Activated CD4-positive, alpha-beta memory T cell treated with anti-CD3 and anti-CD28 coated beads for 36 hours (primary cell): ENCODE data around the gene ATP6V1B1. TPM values are rescaled to one million over a fixed set of nuclear protein-coding genes. Genes with fewer than 3 reads are reported as not detected.

Experiments used
- CTCF ChIA-PET: fragments of 350-600 bp; sonication (Branson Sonifier 250); formaldehyde crosslinking; loops from one replicate; lab custom pipeline; 2021; ENCODE audit warnings: antibody characterized with exemption, inconsistent platforms; lab: Charles Lee
- POLR2A ChIA-PET: fragments of 350-600 bp; sonication (Branson Sonifier 250); formaldehyde crosslinking; loops from one replicate; lab custom pipeline; 2021; ENCODE audit warnings: antibody characterized with exemption; lab: Charles Lee
- DNase-seq: peaks from one replicate; pipeline ENCODE4 v3.0.0-alpha.2; 2020
- H3K27ac Mint-ChIP-seq: one replicate; pipeline ENCODE4 v1.8.0; 2021; ENCODE audit warnings: mixed read lengths
- H3K27me3 Mint-ChIP-seq: one replicate; pipeline ENCODE4 v1.8.0; 2021; ENCODE audit warnings: mixed read lengths
- H3K36me3 Mint-ChIP-seq: one replicate; pipeline ENCODE4 v1.8.0; 2021; ENCODE audit warnings: mixed read lengths
- H3K4me1 Mint-ChIP-seq: one replicate; pipeline ENCODE4 v1.8.0; 2021; ENCODE audit warnings: low read depth, mixed read lengths
- H3K4me3 Mint-ChIP-seq: one replicate; pipeline ENCODE4 v1.8.0; 2021; ENCODE audit warnings: mild to moderate bottlenecking, mixed read lengths
- H3K9me3 Mint-ChIP-seq: one replicate; pipeline ENCODE4 v1.8.0; 2021; ENCODE audit warnings: mixed read lengths
- intact Hi-C: fragments of 100-400 bp; cut with micrococcal nuclease; formaldehyde crosslinking; loops from one replicate; pipeline ENCODE4 v1.15.1; 2023
- total RNA-seq, 2 experiments: library from RNA; stranded (reverse); gene quantifications; one replicate each; pipeline ENCODE4 v1.2.3, GENCODE V29; 2021

The ATP6V1B1 gene
- total RNA-seq, 2 experiments from 2014 or later: not detected

DNA sequence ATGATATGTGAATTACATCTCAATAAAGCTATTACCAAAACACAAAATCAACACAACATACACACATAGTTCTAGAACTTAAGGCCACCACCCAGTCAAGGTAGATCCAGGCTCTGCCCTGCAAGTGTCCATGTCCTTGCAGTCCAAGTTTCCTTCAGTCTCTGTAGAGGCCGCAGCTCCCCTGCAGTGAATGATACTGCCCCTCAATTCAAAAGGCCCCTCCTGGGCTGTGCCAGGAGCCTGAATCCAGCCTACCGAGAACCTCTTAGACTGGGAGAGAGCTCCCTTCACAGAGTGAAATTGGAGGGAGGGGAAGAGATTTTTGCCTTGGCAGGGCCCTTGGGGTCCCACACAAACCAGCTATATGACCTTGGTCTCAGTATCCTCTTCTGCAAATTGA lies 42.5 kb upstream of the ATP6V1B1 start:
- Mint-ChIP-seq H3K27ac (no peak overlapping the region), H3K27me3 (peaks cover 80% of the 10 kb centered on the region), H3K4me1 (peaks cover 16% of the 10 kb centered on the region), H3K9me3 (no peaks in the 10 kb centered on the region), H3K4me3 (no peak overlapping the region), H3K36me3 (peaks cover 3% of the 10 kb centered on the region)
- ChIA-PET CTCF (interaction anchor here (1.7 to 5.5 kb wide), 2 partner anchors 22 to 55 kb away, joined by 4 to 24 read pairs; no protein-coding TSS in a partner anchor), POLR2A (no interaction called here)
- DNase-seq: no peak
- intact Hi-C loops: no loop called here

DNA sequence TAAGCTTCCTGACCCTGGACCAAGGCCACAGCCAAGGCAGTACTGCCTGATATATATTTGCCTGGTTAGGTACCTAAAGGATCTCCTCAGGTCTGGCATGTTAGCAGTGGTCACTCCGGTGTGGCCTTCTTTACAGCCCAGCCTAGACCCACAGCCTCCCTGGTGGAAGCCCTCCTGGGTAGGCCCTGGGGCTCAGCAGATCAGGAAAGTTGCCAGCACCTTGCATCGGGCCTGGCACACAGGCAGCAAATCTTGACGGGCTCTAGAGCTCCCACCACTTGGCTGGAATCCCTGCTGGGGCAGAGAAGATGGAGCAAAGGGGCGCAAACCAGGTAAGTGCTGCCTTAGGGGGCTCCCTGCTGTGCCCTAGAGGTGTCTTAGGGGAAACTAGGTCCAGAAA lies 40.9 kb upstream of the ATP6V1B1 start:
- POLR2A ChIA-PET: no interaction called here
- intact Hi-C loops: no loop called here

DNA sequence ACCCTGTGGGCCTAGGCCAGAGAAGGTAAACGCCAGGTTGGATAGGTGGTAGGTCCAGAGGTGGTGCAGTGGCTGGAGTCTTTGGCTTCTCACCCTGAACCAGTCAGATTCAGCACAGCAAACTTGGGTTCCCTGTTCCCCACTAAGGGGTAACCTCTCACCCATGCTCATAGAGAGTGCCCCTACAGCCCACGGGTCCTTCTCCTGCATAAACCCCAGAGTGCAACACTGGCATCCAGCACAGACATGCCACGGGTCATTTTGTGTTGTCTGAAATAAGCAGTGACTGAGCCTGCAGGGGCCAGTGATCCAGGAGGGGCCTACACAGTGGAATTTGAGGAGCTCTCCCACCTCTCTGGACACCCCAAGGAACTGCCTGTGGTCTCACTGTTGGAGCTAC lies 40.5 kb upstream of the ATP6V1B1 start:
- DNase-seq: no peak
- H3K27me3 Mint-ChIP-seq: peaks cover 82% of the 10 kb centered on the region
- H3K4me1 Mint-ChIP-seq: peaks cover 10% of the 10 kb centered on the region
- H3K4me3 Mint-ChIP-seq: no peak overlapping the region
- POLR2A ChIA-PET: no interaction called here
- CTCF ChIA-PET: interaction anchor here (0.9 to 1.9 kb wide), 2 partner anchors 24 to 89 kb away, joined by 3 to 7 read pairs; no protein-coding TSS in a partner anchor
- no peak overlapping the region for H3K27ac Mint-ChIP-seq
- no peaks in the 10 kb centered on the region for H3K9me3 Mint-ChIP-seq
- H3K36me3 Mint-ChIP-seq: no peaks in the 10 kb centered on the region
- intact Hi-C loops: no loop called here

More for the DNA sequence above, 40.9 kb upstream of the ATP6V1B1 start:
- no peaks in the 10 kb centered on the region for H3K9me3 Mint-ChIP-seq
- no peak overlapping the region for H3K27ac Mint-ChIP-seq
- H3K4me1 Mint-ChIP-seq: peaks cover 6% of the 10 kb centered on the region
- no peak overlapping the region for H3K4me3 Mint-ChIP-seq
- CTCF ChIA-PET: interaction anchor here (1.0 to 1.9 kb wide), 2 partner anchors 23 to 24 kb away, joined by 4 to 7 read pairs; no protein-coding TSS in a partner anchor
- peaks cover 82% of the 10 kb centered on the region for H3K27me3 Mint-ChIP-seq
- no peaks in the 10 kb centered on the region for H3K36me3 Mint-ChIP-seq
- DNase-seq: no peak

GRCh38 chr2:70895998-70896764 lies 39.5 kb upstream of the ATP6V1B1 start:
- H3K4me3 Mint-ChIP-seq: no peak overlapping the region
- CTCF ChIA-PET: interaction anchor here (0.9 to 1.9 kb wide), 3 partner anchors 25 to 88 kb away, joined by 3 to 7 read pairs (median 3); no protein-coding TSS in a partner anchor
- intact Hi-C loops: no loop called here
- peaks cover 15% of the 10 kb centered on the region for H3K4me1 Mint-ChIP-seq
- POLR2A ChIA-PET: no interaction called here
- H3K27ac Mint-ChIP-seq: no peak overlapping the region
- H3K36me3 Mint-ChIP-seq: no peaks in the 10 kb centered on the region
- peaks cover 77% of the 10 kb centered on the region for H3K27me3 Mint-ChIP-seq
- H3K9me3 Mint-ChIP-seq: no peaks in the 10 kb centered on the region
- DNase-seq: no peak

GRCh38 chr2:70896765-70897202 lies 38.9 kb upstream of the ATP6V1B1 start:
- POLR2A ChIA-PET: no interaction called here
- CTCF ChIA-PET: interaction anchor here (1.4 to 1.9 kb wide), 2 partner anchors 26 to 52 kb away, joined by 3 to 7 read pairs; no protein-coding TSS in a partner anchor
- Mint-ChIP-seq H3K4me1 (peaks cover 18% of the 10 kb centered on the region), H3K9me3 (no peaks in the 10 kb centered on the region), H3K4me3 (no peak overlapping the region), H3K27ac (no peak overlapping the region), H3K27me3 (peaks cover 76% of the 10 kb centered on the region), H3K36me3 (no peaks in the 10 kb centered on the region)
- no peak for DNase-seq
- intact Hi-C loops: no loop called here

GRCh38 chr2:70897203-70897976 lies 38.3 kb upstream of the ATP6V1B1 start:
- intact Hi-C loops: no loop called here
- H3K4me3 Mint-ChIP-seq: no peak overlapping the region
- DNase-seq: no peak
- H3K4me1 Mint-ChIP-seq: peaks cover 24% of the 10 kb centered on the region
- H3K27ac Mint-ChIP-seq: no peak overlapping the region
- peaks cover 79% of the 10 kb centered on the region for H3K27me3 Mint-ChIP-seq
- ChIA-PET CTCF (interaction anchor here (1.4 kb wide), 1 partner anchor 51 kb away, joined by 3 read pairs; no protein-coding TSS in a partner anchor), POLR2A (no interaction called here)
- no peaks in the 10 kb centered on the region for H3K9me3 Mint-ChIP-seq
- H3K36me3 Mint-ChIP-seq: no peaks in the 10 kb centered on the region

GRCh38 chr2:70897977-70898226 lies 37.8 kb upstream of the ATP6V1B1 start:
- DNase-seq: no peak
- CTCF ChIA-PET: interaction anchor here (0.8 kb wide), 1 partner anchor 22 kb away, joined by 4 read pairs; no protein-coding TSS in a partner anchor
- Mint-ChIP-seq H3K4me3 (no peak overlapping the region), H3K4me1 (peaks cover 24% of the 10 kb centered on the region), H3K27ac (no peak overlapping the region), H3K27me3 (peaks cover 78% of the 10 kb centered on the region), H3K9me3 (no peaks in the 10 kb centered on the region), H3K36me3 (no peaks in the 10 kb centered on the region)
- intact Hi-C loops: no loop called here
- POLR2A ChIA-PET: no interaction called here

- Mint-ChIP-seq H3K4me3 (no peak overlapping the region), H3K9me3 (no peaks in the 10 kb centered on the region), H3K36me3 (no peaks in the 10 kb centered on the region), H3K27me3 (peaks cover 77% of the 10 kb centered on the region), H3K27ac (no peak overlapping the region), H3K4me1 (peaks cover 24% of the 10 kb centered on the region)
- ChIA-PET CTCF (interaction anchor here (0.8 kb wide), 1 partner anchor 21 kb away, joined by 4 read pairs; no protein-coding TSS in a partner anchor), POLR2A (no interaction called here)
- no peak for DNase-seq
- intact Hi-C loops: no loop called here
Observed at GRCh38 chr2:70898363-70899240, 37.1 kb upstream of the ATP6V1B1 start.

DNA sequence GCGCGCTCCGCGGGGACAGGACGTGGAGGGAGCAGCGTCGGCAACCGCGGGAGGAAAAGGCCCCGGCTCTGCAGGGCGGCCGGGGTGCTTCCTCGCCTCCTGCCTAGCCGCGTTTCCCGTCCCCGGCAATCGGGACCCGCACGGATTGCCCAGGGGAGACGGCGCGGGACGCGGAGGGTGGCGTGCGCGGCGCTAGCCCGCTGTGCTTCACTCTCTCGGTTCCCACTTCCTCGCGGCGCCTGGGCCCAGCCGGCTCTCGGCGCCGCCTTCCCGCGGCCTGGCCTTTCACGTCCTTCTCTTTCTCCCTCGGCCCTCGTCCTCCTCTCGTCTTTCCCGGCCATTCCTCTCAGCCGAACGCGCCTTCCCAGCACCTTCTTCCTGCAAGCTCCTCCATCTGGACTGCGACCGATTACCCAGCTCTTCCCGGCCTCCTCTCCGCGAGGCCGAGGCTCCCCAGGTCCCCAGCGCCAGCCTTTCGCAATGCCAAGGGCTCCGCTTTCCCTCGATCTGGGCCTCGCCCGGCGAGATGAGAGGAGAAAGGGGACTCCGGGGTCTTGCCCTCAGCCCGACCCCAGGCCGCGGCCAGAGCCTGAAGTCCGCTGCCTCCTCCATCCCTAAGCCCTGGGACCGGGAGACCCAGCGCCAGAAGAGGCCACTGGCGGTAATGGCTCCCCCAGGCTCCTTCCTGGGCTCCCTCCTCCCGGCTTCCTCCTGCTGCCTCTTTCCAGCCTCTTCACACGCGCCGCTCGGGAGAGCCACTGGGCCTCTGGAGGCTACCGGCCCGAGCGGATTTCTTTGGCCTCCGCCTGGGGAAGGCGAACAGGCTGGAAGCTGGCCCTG lies 34.3 kb upstream of the ATP6V1B1 start:
- POLR2A ChIA-PET: no interaction called here
- intact Hi-C loops: no loop called here
- no peaks in the 10 kb centered on the region for H3K36me3 Mint-ChIP-seq
- CTCF ChIA-PET: no interaction called here
- peaks cover 24% of the 10 kb centered on the region for H3K4me1 Mint-ChIP-seq
- H3K27ac Mint-ChIP-seq: no peak overlapping the region
- peak overlapping the region; percentile 50 for H3K4me3 Mint-ChIP-seq
- peaks cover 87% of the 10 kb centered on the region for H3K27me3 Mint-ChIP-seq
- no peaks in the 10 kb centered on the region for H3K9me3 Mint-ChIP-seq
- no peak for DNase-seq

- CTCF ChIA-PET: no interaction called here
- H3K36me3 Mint-ChIP-seq: no peaks in the 10 kb centered on the region
- no peaks in the 10 kb centered on the region for H3K9me3 Mint-ChIP-seq
- peaks cover 87% of the 10 kb centered on the region for H3K27me3 Mint-ChIP-seq
- POLR2A ChIA-PET: no interaction called here
- H3K4me1 Mint-ChIP-seq: peaks cover 28% of the 10 kb centered on the region
- H3K4me3 Mint-ChIP-seq: no peak overlapping the region
- intact Hi-C loops: no loop called here
- H3K27ac Mint-ChIP-seq: no peak overlapping the region
- no peak for DNase-seq
Observed at GRCh38 chr2:70902067-70902442, 33.6 kb upstream of the ATP6V1B1 start.

DNA sequence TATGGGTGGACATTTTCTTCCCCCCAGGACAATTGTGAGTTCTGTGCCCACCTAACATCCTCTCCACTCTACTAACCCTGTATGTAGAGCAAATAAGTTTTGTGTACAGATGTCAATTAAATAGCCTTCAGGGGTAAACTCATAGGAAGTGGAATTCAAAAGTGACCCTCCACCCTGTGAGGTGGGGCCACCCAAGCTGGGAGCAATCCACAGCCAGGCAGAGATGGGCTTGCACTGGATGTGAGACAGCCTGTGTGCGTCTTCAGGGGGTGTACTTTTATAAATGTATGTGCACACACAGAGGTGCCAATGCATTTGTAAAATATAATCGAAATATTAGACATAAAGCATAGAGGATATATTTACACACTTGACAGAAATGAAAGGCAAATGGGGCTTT lies 33.1 kb upstream of the ATP6V1B1 start:
- H3K36me3 Mint-ChIP-seq: no peaks in the 10 kb centered on the region
- no peak overlapping the region for H3K4me3 Mint-ChIP-seq
- no peak overlapping the region for H3K27ac Mint-ChIP-seq
- H3K4me1 Mint-ChIP-seq: peaks cover 30% of the 10 kb centered on the region
- DNase-seq: no peak
- intact Hi-C loops: no loop called here
- peaks cover 87% of the 10 kb centered on the region for H3K27me3 Mint-ChIP-seq
- ChIA-PET CTCF (no interaction called here), POLR2A (no interaction called here)
- H3K9me3 Mint-ChIP-seq: no peaks in the 10 kb centered on the region
